HL-60/S4 treated with retinoic acid at 250 ng/mL for 4 days and 3 days (cell line): ENCODE measurements around the gene AMFR.

Source experiments
- in situ Hi-C: fragments of 300-500 bp; cut with MboI; formaldehyde crosslinking; loops from 2 replicates; pipeline ENCODE4 v1.7.0; 2022; ENCODE audit warnings: low sequenced_read_pairs

The AMFR gene

DNA sequence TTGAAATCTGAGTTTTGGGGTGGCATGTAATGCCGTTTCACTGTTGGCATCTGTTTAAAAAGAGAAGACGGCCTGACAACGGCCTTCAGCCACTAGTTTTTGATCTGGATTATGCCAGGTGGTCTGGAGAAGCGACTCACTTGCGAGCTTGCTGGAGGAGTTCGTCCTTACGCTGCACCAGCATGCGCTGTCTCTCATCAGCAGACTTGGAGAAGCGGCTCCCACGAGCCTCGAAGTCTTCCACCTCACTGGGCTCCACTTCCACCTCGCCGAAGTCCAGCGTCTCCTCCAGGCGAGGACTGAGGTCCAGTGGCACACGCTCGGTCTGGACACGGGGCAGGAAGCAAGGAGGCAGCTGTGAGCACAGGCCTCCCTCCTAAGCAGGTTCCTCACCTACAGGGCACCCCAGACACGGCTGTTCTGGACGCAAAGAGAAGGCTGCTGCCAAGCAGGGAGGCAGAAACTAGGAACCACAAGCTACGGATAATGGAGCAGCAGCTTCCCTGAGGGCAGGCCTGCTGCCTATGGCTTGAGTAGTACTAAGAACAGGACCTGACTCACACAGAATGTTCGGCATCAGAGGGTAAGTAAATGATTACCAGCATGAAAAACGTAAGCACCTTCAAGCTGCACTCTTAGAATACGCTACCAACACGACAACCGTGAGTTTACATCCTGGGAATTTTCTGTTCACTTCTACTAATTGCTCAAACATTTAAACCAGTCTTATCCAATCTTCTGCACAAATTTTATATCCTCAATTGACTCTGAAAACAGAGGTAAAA, 61.4 kb downstream of the AMFR start:
- in situ Hi-C loops = no loop called here

DNA sequence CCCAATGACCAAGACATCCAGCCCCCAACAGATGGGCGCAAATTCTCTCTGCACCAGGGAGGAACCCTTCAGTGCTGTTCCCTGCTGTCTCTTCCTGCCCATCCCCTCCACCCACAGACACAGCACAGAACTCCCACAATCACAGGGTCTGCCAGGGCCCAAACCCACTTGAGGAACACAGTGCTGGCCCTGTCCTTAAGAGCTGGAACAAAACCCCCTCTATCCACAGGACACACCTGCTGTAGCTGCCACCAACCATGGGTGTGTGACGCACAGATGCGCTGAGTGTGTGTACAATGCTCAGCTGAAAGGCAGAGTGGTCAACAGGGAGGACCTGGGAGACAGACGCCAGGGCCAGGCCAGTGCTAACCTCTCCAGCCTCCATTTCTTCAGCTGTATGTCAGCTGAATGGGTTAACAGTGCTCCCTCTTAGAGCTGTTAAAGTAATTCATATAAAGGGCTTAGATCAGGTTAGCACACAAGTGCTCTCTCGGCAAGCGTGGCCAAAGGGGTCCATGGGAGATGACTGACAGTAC, 62.1 kb downstream of the AMFR start:
- in situ Hi-C loops = no loop called here

DNA sequence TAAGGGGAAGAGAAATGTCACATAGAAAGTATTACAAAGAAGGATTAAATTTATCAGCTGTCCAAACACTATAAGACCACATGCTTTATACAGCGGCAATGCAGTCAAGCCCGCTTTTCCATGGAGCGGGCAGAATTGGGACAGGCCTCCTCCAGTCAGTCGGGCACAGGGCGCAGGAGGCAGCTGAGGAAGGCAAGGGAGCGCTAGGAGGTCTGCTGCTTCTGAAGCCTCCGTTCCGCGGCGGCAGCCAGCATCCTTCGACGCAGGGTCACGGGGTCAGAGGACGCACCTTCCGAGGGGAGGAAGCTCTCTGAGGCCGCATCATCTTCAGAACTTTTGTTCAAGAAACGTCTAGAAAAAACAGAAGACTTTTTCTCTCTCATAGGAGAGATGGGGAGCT, 62.6 kb downstream of the AMFR start:
- in situ Hi-C loops = no loop called here

DNA sequence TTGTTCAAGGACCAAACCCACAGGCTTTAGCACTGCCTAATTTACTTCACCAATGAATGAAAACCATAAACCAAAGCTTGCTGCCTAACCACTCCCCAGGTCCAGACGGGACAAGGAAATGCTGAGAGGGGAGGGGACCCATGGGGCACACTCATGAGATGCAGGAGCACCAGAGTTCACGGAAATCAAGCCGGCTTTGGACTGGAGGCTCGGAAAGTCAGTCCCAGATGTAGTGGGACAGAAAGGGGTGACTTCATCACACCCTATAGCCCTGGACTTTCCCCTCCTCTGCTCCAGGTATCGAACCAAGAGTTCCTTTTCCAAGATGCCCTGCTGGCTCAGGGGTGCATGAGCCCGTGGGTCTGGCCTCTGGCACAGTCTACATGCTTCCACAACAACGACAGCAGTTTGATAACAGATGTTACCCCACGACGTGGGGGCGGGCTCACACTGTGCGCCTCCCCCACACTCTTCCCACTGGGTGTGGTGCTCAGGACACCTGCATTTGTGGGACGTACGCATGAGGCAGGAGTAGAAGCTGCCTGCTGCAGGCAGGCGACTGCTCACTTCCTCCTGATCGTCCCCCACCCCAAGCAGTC, 63.2 kb downstream of the AMFR start:
- in situ Hi-C loops = no loop called here

DNA sequence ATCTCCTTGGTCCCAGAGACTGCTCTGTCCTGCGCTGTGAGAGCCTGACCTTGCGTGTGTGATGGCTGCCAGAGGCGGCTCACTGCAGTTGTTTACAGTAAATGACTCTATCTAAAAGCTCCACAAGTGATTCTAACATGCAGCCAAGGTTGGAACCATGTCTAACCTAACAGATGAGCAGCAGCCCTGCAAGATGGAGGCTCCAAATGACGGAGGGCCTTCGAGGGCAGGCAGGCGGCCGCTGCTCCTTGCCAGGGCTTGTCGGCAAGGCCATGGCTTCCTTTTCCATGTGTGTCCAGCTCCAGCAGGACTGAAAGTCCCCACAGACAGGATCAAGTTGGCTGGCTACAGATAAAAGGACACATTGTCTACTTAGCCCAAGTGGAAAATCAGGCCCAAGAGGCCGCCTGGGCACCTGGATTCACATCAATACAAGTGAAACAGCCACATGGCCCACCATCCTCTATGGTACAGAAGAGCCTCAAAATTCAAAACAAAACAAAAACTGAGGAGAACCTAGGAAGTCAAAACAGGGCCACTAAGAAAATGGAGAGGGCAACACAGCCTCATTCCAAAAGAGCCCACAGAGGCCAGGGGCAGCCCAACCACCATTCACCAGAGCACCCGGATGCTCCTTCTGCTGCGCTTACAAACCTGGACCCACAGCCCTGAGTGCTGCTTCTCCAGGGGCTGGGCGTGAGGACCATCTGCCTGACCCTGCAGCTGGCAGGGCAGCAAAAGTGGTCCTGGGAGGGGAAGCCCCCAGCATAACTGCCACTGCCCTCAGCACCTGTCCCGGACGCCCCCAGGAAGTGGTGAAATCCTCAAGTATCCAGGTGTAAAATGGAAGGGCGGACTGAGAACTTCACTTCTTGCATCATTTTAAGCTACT, 65.0 kb downstream of the AMFR start:
- in situ Hi-C loops = no loop called here

DNA sequence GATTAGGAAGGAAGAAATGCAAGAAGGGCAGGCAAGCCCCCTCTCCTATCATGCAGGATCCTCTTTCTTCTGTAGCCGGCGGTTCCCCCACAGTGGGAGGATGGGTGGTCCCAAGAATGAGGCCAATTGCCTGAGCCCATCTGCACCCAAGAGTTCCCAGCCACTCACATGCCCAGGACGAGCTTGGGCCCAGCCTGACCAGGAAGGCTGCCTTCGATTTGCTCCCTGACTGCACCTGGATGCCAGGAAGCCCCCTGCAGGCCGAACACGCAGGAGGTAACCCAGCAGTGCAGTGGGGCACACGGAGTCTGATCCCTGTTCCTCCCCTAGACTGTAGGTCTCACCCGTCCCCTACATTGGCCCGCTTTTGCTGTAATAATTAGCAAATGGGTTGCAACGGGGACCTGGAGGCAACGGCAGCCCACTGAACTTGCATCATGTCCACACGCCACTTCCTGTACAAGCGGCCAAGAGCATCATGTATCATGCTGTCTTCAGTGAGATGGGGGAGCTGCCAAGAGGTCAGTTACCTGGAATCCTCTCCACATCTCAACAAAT, 67.5 kb downstream of the AMFR start:
- in situ Hi-C loops = no loop called here

DNA sequence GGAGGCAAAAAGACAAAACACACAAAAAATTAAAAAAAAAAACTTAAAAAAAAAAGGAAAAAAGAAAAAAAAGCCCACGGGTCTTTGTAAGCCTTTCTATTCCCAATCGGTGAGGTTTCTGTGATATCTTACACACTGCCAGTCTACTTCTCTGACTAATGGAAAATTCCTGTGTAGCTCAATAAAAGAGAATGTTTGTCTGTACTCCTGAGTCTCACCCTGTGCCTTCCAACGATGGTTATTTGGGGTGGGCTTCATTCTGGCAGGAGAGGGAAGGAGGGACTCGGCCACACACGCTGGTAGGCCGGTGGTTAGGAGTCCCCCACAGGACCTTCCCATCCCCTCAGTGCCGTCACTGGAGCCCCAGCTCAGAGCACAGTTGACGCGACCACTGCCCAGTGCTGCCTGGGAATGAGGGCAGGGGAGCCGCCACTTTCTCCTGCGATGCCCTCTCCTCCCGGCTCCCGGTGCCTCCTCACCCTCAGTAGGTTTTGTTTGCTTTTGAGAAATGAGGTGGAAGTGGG, 68.0 kb downstream of the AMFR start:
- in situ Hi-C loops = no loop called here

DNA sequence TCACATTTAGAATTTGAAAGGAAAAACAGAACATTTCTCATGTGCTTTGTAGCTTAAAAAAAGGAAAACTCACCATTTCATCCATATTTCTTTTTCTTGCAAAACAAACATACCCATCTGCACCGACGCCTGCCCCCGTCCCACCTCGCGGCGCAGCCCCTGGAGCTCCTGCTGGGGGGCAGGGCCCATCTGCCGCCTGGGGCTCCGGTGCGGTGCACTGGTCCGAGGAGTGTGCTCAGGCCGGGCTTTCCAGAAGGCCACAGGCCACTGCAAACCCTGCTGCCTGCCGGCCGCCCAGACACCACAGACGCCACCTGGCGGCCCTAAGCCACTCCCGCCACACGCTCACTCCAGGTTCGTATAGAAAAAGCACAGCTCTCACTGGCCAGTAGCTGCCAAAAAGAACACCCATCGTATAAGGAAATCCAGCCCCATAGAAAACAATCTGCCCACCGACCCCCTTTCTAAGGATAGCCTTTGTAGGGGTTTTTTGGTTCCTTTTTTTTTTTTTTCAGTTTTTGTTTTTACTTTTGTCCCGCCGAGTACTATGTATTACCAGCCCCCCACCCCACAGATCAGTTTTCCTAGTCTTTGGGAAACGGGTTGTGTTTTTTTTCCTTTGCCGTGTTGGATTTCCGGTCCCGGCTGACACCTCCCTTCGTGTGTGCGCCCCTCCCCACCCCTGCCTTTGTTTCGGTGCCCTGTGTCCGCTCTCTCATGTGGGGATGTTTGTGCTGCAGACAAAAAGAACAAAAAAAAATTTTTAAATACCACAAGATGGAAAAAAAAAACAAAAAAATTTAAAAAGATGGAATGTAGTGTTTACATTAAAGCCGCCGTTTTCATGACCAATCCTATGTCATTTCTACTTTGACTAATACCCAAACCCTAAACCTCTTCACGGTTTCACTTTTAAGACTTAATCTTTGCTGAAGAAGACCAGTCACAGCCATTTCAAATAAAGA, 68.8 kb downstream of the AMFR start:
- in situ Hi-C loops = no loop called here

DNA sequence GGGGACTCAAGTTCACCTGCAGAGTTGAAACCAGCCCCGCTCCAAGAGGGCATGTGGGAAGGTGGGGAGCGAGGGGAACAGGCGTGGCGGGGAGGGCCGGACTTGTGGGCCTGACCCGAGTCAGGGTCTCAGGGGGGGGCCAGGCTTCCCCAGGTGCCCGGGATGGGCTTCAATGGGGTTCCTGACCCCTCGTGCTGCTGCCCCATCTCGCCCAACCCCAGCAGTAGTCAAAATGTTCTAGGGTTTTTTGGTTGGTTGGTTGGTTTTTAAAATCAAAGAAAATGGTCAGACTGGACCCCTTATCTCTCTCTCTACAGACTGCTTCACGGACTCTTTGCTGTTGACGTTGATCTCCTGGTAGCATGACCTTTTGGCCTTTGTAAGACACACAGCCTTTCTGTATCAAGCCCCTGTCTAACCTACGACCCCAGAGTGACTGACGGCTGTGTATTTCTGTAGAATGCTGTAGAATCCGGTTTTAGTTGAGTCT, 69.5 kb downstream of the AMFR start:
- in situ Hi-C loops = no loop called here

DNA sequence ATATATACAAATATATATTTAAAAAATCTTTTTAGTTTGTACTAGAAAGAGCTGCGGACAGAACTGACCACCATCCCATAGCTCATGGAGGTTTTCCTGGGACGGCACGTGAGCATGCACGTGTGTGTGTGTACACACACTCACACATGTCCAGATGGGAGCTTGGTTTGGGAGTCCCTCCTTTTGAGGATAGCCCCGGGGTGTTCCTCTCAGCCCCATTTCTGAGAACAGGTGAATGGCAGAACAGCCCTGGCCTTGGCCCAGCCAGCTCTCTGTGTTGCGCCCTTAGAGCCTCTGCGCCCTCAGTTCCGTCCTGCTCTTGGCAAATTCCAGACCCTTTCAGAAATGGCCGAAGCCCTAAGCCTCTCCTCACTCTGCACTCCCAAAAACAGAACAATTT, 70.1 kb downstream of the AMFR start:
- in situ Hi-C loops = no loop called here

DNA sequence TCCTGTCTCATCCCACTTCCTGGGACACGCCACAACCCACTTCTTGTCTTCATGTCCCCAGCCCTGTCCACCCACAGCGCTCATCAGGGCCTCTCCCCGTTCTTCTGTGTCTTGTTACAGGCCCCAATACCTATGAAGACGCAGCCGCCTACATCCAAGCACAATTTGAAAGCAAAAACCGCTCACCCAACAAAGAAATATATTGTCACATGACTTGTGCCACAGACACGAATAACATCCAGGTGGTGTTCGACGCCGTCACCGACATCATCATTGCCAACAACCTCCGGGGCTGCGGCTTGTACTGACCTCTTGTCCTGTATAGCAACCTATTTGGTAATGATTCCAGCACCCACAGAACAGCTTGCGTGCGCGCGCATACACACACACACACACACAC, 70.6 kb downstream of the AMFR start:
- in situ Hi-C loops = no loop called here

DNA sequence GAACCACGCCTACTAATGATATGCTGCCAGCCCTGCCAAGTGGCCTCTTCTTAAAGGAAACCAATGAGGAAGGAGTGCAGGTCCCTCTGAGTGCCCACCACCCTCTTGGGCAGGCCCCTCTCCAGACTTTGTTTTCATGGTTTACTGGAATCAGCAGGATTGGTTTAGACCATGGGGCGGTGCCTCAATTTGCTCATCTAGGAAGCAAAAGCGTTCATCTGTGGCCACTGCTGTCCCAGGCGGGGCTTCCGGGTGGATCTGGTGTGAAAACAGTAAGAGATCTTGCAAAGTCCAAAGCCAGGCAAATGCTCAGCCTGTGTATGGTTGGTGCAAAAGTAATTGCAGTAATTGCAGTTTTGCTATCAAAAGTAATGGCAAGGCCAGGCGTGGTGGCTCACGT, 71.3 kb downstream of the AMFR start:
- in situ Hi-C loops = no loop called here

DNA sequence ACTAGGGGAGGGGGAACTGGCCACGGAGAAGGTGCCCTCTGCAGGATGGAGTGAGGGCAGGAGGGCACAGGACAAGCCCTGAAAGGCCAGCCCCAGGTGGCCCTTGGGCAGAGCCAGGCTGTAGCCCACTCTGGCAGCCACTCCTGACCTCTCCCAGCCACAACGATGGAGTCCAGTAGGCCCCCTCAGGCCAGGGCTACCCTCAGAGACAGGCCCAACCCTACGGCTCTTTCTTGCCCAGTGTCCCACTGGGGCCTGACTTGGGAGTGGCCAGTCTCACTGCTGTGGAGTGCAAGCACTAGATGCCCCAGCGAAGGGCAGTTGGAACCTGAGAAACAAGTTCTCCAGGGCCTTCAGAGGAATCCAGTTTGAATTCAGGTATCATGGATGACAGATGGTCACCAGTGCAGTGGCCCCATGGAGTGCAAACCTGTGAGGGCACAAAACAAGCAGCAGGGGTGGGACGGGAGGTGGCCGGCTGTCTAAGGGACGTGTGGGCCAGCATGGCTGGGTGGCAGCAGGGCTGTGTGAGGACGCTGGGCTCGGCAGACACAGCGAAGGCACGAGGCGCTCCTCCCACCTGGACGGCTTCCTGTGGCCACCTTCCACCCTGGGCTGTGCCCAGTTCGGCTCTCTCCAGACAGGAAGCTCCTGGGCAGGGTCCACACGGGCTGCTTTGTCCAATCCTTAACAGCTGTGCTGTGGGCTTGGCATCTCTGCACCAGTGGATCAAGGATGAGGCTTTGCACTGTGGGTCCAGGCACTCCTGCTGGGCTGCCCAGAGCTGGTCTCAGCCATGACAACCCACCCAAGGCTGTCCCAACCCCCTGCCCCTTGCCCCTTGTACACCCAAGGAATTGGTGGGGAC, 72.1 kb downstream of the AMFR start:
- in situ Hi-C loops = no loop called here

DNA sequence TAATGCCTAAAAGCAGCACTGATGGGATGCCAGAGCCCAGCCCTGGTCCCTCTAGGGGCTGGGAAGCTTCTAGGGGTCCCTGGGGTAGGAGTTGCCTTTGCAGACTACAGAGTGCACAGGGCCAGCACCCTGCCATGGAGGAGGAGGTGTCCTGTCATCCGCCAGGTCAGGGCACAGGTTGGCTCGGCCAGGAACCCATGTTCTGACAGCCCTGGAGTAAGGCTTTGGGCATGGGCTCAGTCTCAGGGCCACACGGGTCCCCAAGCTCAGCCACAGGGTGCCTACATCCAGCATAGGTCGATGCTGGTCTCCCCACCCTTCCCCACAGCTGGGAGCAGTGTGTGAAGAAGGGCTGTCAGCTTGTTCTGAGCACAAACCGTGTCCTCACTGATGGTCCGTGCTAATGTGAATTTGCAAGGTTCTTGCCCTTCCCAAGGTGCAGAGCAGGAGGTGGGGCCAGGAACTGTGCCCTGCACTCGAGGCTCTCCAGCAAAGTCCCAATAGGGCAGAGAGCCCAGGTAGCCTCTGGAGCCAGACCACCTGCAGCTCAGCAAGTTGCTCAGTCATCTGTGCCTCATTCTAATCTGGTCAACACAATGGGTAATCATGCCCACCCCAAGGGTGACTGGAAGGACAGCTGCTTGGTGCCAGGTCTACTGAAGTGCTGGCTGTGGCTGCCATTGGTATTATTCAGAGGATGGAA, 72.8 kb downstream of the AMFR start:
- in situ Hi-C loops = no loop called here

DNA sequence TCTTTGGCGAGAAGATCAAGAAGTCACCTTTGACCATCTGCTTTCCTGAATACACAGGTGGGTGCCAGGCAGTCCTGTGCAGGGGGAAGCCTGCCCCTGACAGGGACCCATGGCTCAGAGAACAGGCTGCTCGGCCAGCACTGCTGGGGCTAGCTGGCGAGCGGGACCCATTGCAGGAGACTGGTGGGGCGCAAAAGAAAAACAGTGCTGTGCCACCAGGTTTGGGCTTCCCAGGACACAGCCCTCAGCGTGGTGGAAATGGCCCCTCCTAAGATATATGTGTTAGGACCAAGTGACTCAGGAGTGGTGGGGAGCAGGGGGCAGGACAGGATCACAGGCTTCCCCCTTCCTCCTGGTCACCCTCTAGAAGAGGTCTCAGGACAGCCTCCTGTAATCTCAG, 73.9 kb downstream of the AMFR start:
- in situ Hi-C loops = no loop called here

DNA sequence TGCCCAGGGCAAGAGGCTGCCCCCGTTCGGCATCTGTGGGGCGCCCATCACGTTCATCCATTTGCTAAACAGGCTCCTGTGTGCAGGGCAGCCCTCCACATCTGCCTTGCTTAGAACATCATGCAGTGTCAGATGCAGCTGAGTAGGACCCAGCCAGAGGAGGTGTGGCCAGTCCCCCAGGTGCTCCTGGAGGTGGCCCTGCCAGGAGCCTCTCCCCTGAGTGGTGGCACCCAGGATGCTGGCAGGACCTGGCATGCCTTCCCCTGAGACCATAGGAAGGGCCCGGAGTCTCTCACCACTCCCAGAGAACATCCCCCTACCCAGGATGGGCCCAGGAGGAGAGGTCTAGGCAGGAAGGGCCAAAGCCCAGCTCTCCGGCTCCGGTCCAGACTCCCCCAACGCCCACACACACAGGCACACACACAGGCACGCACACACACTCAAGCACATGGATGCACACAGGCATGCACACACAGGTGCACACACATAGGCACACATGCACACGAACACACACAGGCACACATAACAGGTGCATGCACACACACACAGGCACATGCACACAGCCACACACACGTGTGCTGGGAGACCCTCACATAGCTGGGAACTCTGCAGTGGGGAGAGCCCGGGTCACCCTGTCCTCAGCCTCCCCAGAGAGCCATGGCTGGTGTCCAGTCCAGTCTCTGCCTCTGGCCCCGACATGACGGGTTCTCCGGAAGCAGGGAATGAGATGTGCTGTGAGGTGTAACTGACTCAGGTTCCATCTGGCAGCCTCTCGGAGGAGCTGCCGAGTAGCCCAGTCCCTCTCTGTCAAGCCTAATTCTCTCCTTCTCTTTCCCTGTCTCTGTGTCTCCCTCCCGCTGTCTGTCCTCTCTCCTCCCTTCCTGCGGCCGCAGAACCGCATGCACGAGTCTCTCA, 74.6 kb downstream of the AMFR start:
- in situ Hi-C loops = no loop called here

DNA sequence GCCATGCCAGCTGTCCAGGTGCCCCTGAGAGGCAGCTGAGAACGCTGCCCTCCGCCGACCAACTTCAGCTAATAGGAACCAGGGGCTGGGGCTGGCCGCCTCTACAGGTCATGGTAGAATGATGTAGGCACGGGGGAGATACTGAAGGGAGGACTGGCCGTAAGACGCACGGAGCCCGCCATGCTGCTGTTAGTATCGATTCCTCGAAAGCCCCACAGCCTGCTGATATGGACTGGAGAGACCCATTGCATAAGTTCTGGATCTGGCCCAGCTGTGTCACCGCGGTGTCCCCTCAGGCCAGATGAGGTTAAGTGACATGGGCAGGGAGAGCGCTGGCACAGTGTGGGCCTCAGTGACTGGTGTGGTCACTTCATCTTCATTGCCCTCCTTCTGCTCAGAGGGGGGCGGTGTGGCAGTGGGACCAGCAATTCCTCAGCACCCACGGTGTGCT, 75.6 kb downstream of the AMFR start:
- in situ Hi-C loops = no loop called here
